ENCODE measurements around the gene AHCY.

DNA sequence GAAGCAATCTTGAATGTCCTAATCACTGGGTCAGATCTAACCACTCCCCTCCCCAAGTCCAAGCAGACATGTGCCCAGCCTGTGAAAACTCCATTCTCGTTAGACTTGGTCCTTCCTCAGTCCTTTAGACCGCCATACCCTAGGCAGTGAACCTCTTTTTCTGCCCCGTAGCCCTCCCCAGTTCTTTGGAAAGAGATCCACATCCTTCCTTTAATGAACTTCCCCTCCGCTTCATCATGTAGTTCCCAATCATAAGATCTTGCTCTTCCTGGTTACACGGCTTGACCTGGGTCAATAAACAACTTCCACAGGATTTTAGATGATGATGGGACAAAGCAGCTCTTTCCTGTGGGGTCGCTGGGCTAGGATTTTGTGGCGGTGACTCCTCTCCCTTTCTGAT is 9.6 kb downstream of the AHCY start:
- TF ChIP-seq CTCF (IDR thresholded peaks at IDR 0.05), result no peak
- no peak for TF ChIP-seq EP300 (IDR thresholded peaks at IDR 0.05)
- TF ChIP-seq POLR2AphosphoS5 (IDR thresholded peaks at IDR 0.05), result no peak
- no peak for TF ChIP-seq POLR2A (IDR thresholded peaks at IDR 0.05)
